ENCODE results near the gene GPC6.

The GPC6 gene

GRCh38 chr13:93227878-93228642 lies 1.5 kb downstream of the GPC6 start:
- peak overlapping the region; percentile 76 for H3K4me3 ChIP-seq (replicated peaks; ENCODE audit: low read depth, low read length)
- peak; percentile 60 for TF ChIP-seq CTCF (IDR thresholded peaks at IDR 0.05; ENCODE audit: low read depth, low read length, missing control alignments)
- no peak for DNase-seq (ENCODE audit: extremely low read depth, low read depth)

GRCh38 chr13:93228643-93228937 lies 2.0 kb downstream of the GPC6 start:
- no peak for TF ChIP-seq CTCF (IDR thresholded peaks at IDR 0.05; ENCODE audit: low read depth, low read length, missing control alignments)
- DNase-seq (ENCODE audit: extremely low read depth, low read depth), result no peak
- H3K4me3 ChIP-seq (replicated peaks; ENCODE audit: low read depth, low read length), result peak overlapping the region; percentile 76

- DNase-seq (ENCODE audit: extremely low read depth, low read depth), result no peak
- TF ChIP-seq CTCF (IDR thresholded peaks at IDR 0.05; ENCODE audit: low read depth, low read length, missing control alignments), result no peak
- H3K4me3 ChIP-seq (replicated peaks; ENCODE audit: low read depth, low read length), result no peak overlapping the region
Observed at GRCh38 chr13:93230261-93230855, 3.8 kb downstream of the GPC6 start.

GRCh38 chr13:93231867-93232266 lies 5.3 kb downstream of the GPC6 start:
- H3K4me3 ChIP-seq (replicated peaks; ENCODE audit: low read depth, low read length), result no peak overlapping the region
- no peak for TF ChIP-seq CTCF (IDR thresholded peaks at IDR 0.05; ENCODE audit: low read depth, low read length, missing control alignments)
- no peak for DNase-seq (ENCODE audit: extremely low read depth, low read depth)

- peak; percentile 11 for TF ChIP-seq CTCF (IDR thresholded peaks at IDR 0.05; ENCODE audit: low read depth, low read length, missing control alignments)
- H3K4me3 ChIP-seq (replicated peaks; ENCODE audit: low read depth, low read length), result no peak overlapping the region
- DNase-seq (ENCODE audit: extremely low read depth, low read depth), result no peak
Observed at GRCh38 chr13:93233997-93234416, 7.4 kb downstream of the GPC6 start.

- no peak for TF ChIP-seq CTCF (IDR thresholded peaks at IDR 0.05; ENCODE audit: low read depth, low read length, missing control alignments)
- no peak for DNase-seq (ENCODE audit: extremely low read depth, low read depth)
- H3K4me3 ChIP-seq (replicated peaks; ENCODE audit: low read depth, low read length), result no peak overlapping the region
Observed at GRCh38 chr13:93234459-93234858, 7.9 kb downstream of the GPC6 start.
